Astrocyte (in vitro differentiated cells and primary cell): ENCODE data around the gene TUBGCP4. TPM values are rescaled to one million over a fixed set of nuclear protein-coding genes. Genes with fewer than 3 reads are reported as not detected.

Source experiments
- DNase-seq: peaks from one replicate; pipeline ENCODE4 v3.0.0-alpha.2; 2010; ENCODE audit warnings: low read depth
- FAIRE-seq: peaks from 2 replicates; lab custom pipeline; 2011; peaks lifted over from hg19 to GRCh38; lab: Jason Lieb, UNC
- H2AFZ ChIP-seq: 2 replicates; pipeline ENCODE4 v1.6.0; 2012; ENCODE audit warnings: low read depth, low read length, inconsistent platforms
- H3K27ac ChIP-seq: 2 replicates; pipeline ENCODE4 v1.5.1; 2011; ENCODE audit warnings: low read depth, low read length, inconsistent platforms
- H3K27me3 ChIP-seq: 2 replicates; pipeline ENCODE4 v1.6.0; 2011; ENCODE audit warnings: low read length, inconsistent platforms; ENCODE audit not compliant: insufficient read depth
- H3K36me3 ChIP-seq: 2 replicates; pipeline ENCODE4 v1.5.1; 2011; ENCODE audit warnings: low read length, inconsistent platforms; ENCODE audit not compliant: insufficient read depth
- H3K4me1 ChIP-seq: 2 replicates; pipeline ENCODE4 v1.5.1; 2011; ENCODE audit warnings: low read length, inconsistent platforms; ENCODE audit not compliant: insufficient read depth
- H3K4me2 ChIP-seq: 2 replicates; pipeline ENCODE4 v1.6.0; 2012; ENCODE audit warnings: low read length, inconsistent platforms
- H3K4me3 ChIP-seq: 2 replicates; pipeline ENCODE4 v1.5.1; 2011; ENCODE audit warnings: low read depth, mild to moderate bottlenecking, low read length, inconsistent platforms; ENCODE audit not compliant: insufficient read depth
- H3K79me2 ChIP-seq: 2 replicates; pipeline ENCODE4 v1.6.0; 2012; ENCODE audit warnings: mild to moderate bottlenecking, low read length, inconsistent platforms; ENCODE audit not compliant: insufficient read depth
- H3K9ac ChIP-seq: 2 replicates; pipeline ENCODE4 v1.6.0; 2012; ENCODE audit warnings: mild to moderate bottlenecking, low read length, inconsistent platforms
- H3K9me3 ChIP-seq: 2 replicates; pipeline ENCODE4 v1.5.1; 2012; ENCODE audit warnings: low read depth, mild to moderate bottlenecking, low read length, inconsistent platforms; ENCODE audit not compliant: insufficient read depth
- H4K20me1 ChIP-seq: 2 replicates; pipeline ENCODE4 v1.6.0; 2012; ENCODE audit warnings: low read length, inconsistent platforms; ENCODE audit not compliant: insufficient read depth
- H3K27ac Mint-ChIP-seq: one replicate; pipeline ENCODE4 v1.8.0; 2021; ENCODE audit warnings: mild to moderate bottlenecking, mixed read lengths; ENCODE audit not compliant: unreplicated experiment
- H3K27me3 Mint-ChIP-seq: one replicate; pipeline ENCODE4 v1.8.0; 2021; ENCODE audit warnings: low read depth, mixed read lengths; ENCODE audit not compliant: unreplicated experiment
- H3K36me3 Mint-ChIP-seq: one replicate; pipeline ENCODE4 v1.8.0; 2021; ENCODE audit warnings: low read depth, mixed read lengths; ENCODE audit not compliant: unreplicated experiment
- H3K4me1 Mint-ChIP-seq: one replicate; pipeline ENCODE4 v1.8.0; 2021; ENCODE audit warnings: low read depth, mixed read lengths; ENCODE audit not compliant: unreplicated experiment
- H3K4me3 Mint-ChIP-seq: one replicate; pipeline ENCODE4 v1.8.0; 2021; ENCODE audit warnings: mild to moderate bottlenecking, moderate library complexity, mixed read lengths; ENCODE audit not compliant: unreplicated experiment
- H3K9me3 Mint-ChIP-seq: one replicate; pipeline ENCODE4 v1.8.0; 2021; ENCODE audit warnings: mild to moderate bottlenecking, mixed read lengths; ENCODE audit not compliant: unreplicated experiment
- EZH2 ChIP-seq: IDR thresholded peaks from 2 replicates; pipeline ENCODE4 v1.6.1; 2012; ENCODE audit warnings: mild to moderate bottlenecking, low read length, inconsistent platforms; ENCODE audit not compliant: insufficient read depth
- total RNA-seq: library from RNA; stranded (reverse); gene quantifications from 2 replicates; pipeline ENCODE4 v1.2.1, GENCODE V29; 2021
- TF ChIP-seq, protein P1 (sequence below): IDR thresholded peaks from 2 replicates; pipeline ENCODE4 v1.5.1; 2011; ENCODE audit warnings: low read depth, mild to moderate bottlenecking, inconsistent platforms, low read length, moderate library complexity; ENCODE audit not compliant: insufficient read depth

The TUBGCP4 gene
- total RNA-seq, 1 donor from 2014 or later, result 12.0 TPM

DNA sequence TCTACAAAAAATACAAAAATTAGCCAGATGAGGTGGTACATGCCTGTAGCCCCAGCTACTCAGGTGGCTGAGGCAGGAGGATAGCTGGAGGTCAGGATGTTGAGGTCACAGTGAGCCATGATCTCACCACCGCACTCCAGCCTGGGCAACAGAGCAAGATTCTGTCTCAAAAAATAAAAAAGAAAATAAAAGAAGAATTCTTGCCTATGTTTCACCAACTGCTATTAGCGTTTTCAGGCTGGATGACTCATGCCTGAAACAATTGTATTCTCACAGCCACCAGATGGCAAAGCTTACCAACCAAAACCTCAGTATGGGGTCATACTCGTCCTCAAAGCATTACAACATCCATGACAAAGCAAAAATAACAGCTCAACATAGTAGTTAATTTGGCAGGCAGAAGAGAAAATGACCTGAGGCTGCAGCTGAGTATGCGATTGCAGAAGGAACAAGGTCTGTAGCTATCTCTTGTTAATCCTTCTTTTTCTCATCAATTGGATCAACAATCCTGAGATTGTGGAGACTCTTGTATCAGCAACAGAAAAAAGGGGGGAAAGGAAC lies 69.9 kb downstream of the TUBGCP4 start:
- Mint-ChIP-seq H3K4me3 (peak overlapping the region; percentile 3), H3K36me3 (peaks cover 12% of the 10 kb centered on the region), H3K27me3 (no peaks in the 10 kb centered on the region), H3K9me3 (no peaks in the 10 kb centered on the region), H3K4me1 (peaks cover 6% of the 10 kb centered on the region), H3K27ac (peak overlapping the region; percentile 89)
- DNase-seq (peak; percentile 97), FAIRE-seq (peak; percentile 98)
- peaks cover 16% of the 10 kb centered on the region for H3K36me3 ChIP-seq
- no peak overlapping the region for H2AFZ ChIP-seq
- H3K4me2 ChIP-seq, result peak overlapping the region; percentile 35
- peaks cover 6% of the 10 kb centered on the region for H3K4me1 ChIP-seq
- H4K20me1 ChIP-seq, result no peaks in the 10 kb centered on the region
- no peaks in the 10 kb centered on the region for H3K79me2 ChIP-seq
- H3K9ac ChIP-seq, result peak overlapping the region; percentile 56
- TF ChIP-seq EZH2, result no peak
- TF ChIP-seq, protein P1, sequence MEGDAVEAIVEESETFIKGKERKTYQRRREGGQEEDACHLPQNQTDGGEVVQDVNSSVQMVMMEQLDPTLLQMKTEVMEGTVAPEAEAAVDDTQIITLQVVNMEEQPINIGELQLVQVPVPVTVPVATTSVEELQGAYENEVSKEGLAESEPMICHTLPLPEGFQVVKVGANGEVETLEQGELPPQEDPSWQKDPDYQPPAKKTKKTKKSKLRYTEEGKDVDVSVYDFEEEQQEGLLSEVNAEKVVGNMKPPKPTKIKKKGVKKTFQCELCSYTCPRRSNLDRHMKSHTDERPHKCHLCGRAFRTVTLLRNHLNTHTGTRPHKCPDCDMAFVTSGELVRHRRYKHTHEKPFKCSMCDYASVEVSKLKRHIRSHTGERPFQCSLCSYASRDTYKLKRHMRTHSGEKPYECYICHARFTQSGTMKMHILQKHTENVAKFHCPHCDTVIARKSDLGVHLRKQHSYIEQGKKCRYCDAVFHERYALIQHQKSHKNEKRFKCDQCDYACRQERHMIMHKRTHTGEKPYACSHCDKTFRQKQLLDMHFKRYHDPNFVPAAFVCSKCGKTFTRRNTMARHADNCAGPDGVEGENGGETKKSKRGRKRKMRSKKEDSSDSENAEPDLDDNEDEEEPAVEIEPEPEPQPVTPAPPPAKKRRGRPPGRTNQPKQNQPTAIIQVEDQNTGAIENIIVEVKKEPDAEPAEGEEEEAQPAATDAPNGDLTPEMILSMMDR, result peak; percentile 61
- no peaks in the 10 kb centered on the region for H3K27me3 ChIP-seq
- H3K9me3 ChIP-seq, result no peaks in the 10 kb centered on the region
- H3K27ac ChIP-seq, result peak overlapping the region; percentile 56
- no peak overlapping the region for H3K4me3 ChIP-seq

DNA sequence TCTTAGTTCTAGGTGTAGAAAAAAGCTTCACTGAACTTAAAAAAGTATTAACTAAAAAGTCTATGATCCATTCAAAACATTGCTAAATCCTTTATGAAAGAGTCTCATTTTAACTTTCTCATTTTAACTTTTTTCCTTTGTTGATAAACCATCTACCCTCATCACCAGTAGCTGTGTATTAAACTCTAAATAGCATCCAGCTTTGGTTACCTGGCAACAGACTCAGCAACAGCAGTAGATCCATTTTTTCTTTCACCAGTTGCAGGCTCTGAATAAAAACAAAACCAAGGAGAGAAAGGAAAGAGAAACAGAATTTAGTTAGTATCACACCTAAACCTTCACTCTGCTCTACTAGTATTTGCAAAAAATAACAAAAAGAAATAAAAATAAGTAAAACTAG lies 70.4 kb downstream of the TUBGCP4 start:
- H3K4me3 Mint-ChIP-seq, result no peak overlapping the region
- H3K4me1 ChIP-seq, result peaks cover 6% of the 10 kb centered on the region
- H3K27ac Mint-ChIP-seq, result peak overlapping the region; percentile 89
- peak overlapping the region; percentile 56 for H3K27ac ChIP-seq
- H4K20me1 ChIP-seq, result no peaks in the 10 kb centered on the region
- peak overlapping the region; percentile 35 for H3K4me2 ChIP-seq
- DNase-seq (peak; percentile 39), FAIRE-seq (peak; percentile 17)
- no peak overlapping the region for H3K4me3 ChIP-seq
- H3K9me3 ChIP-seq, result no peaks in the 10 kb centered on the region
- no peak for TF ChIP-seq EZH2
- TF ChIP-seq, protein P1, result no peak
- no peaks in the 10 kb centered on the region for H3K27me3 ChIP-seq
- no peaks in the 10 kb centered on the region for H3K9me3 Mint-ChIP-seq
- no peaks in the 10 kb centered on the region for H3K27me3 Mint-ChIP-seq
- H3K36me3 ChIP-seq, result peaks cover 16% of the 10 kb centered on the region
- no peak overlapping the region for H2AFZ ChIP-seq
- H3K4me1 Mint-ChIP-seq, result peaks cover 6% of the 10 kb centered on the region
- no peaks in the 10 kb centered on the region for H3K79me2 ChIP-seq
- H3K36me3 Mint-ChIP-seq, result peaks cover 12% of the 10 kb centered on the region
- H3K9ac ChIP-seq, result peak overlapping the region; percentile 15

DNA sequence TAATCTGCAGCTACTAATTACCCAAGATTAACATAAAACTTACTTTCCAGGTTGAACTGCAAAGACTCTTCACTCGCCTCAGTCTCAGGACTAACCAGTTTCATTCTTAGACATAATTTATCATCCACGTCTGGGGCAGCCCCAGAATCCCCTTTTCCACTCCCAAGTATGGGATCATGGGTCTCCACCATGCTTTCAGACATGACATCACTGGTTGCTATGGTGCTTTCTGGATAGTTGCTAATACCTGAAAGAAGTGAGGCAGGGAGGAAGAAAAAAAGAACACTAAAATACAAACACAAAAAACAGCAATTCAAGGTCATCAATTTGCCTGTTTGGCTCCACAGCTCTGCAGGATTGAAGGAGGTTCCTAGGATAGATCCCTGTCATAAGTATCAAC lies 75.4 kb downstream of the TUBGCP4 start:
- no peaks in the 10 kb centered on the region for H3K9me3 Mint-ChIP-seq
- Histone ChIP-seq H3K9me3 (no peaks in the 10 kb centered on the region), H3K27ac (no peak overlapping the region), H3K4me1 (peaks cover under 1% of the 10 kb centered on the region), H3K4me3 (no peak overlapping the region), H3K4me2 (no peak overlapping the region), H4K20me1 (peaks cover 31% of the 10 kb centered on the region), H3K79me2 (peaks cover 25% of the 10 kb centered on the region), H3K9ac (no peak overlapping the region), H3K27me3 (no peaks in the 10 kb centered on the region), H2AFZ (no peak overlapping the region), H3K36me3 (peaks cover 6% of the 10 kb centered on the region)
- no peaks in the 10 kb centered on the region for H3K27me3 Mint-ChIP-seq
- peaks cover 8% of the 10 kb centered on the region for H3K4me1 Mint-ChIP-seq
- TF ChIP-seq, protein P1, result no peak
- no peak for TF ChIP-seq EZH2
- no peak for DNase-seq
- no peak for FAIRE-seq
- no peak overlapping the region for H3K4me3 Mint-ChIP-seq
- peaks cover 9% of the 10 kb centered on the region for H3K36me3 Mint-ChIP-seq
- H3K27ac Mint-ChIP-seq, result no peak overlapping the region
